IMR-90 (cell line): ENCODE results near the gene GPR33. TPM values are rescaled to one million over a fixed set of nuclear protein-coding genes. Genes with fewer than 3 reads are reported as not detected.

ENCODE experiments used
- ATAC-seq: fragments of 200-7000 bp; cut with Tn5 transposase; 2 replicates; pipeline ENCODE4 v1.9.1; 2020; ENCODE audit warnings: low read depth, mild to moderate bottlenecking, moderate library complexity
- BruUV-seq: library from RNA; stranded (reverse); fragments of 400-500 nt; replicated peaks from 2 replicates; lab custom pipeline; 2021; lab: Mats Ljungman, UMichigan
- CTCF ChIA-PET: fragments of 300-600 bp; formaldehyde crosslinking; extraction: SDS; loops from one replicate; lab custom pipeline; 2021; ENCODE audit warnings: antibody characterized with exemption; lab: Yijun Ruan, JAX
- POLR2A ChIA-PET: fragments of 300-600 bp; sonication (Branson Sonifier 250); formaldehyde crosslinking; loops from one replicate; lab custom pipeline; 2022; ENCODE audit warnings: antibody characterized with exemption; ENCODE audit not compliant: unreplicated experiment; lab: Charles Lee
- DNase-seq: peaks from one replicate; pipeline ENCODE4 v3.0.0; 2013
- H2AFZ ChIP-seq: replicated peaks from 2 replicates; pipeline ENCODE3; 2013; ENCODE audit warnings: low read length, mild to moderate bottlenecking; ENCODE audit not compliant: poor library complexity
- H2AK5ac ChIP-seq: 2 replicates; pipeline ENCODE4 v1.6.1; 2013; ENCODE audit warnings: low read depth, low read length, inconsistent platforms
- H2AK9ac ChIP-seq: replicated peaks from 2 replicates; pipeline ENCODE3; 2013; ENCODE audit warnings: mild to moderate bottlenecking, low read depth, low read length, moderate library complexity; ENCODE audit not compliant: poor library complexity
- H2BK120ac ChIP-seq: 2 replicates; pipeline ENCODE4 v1.6.1; 2013; ENCODE audit warnings: low read depth, low read length, inconsistent platforms
- H2BK15ac ChIP-seq: 3 replicates; pipeline ENCODE4 v1.6.1; 2013; ENCODE audit warnings: low read depth, low read length, inconsistent platforms
- H2BK20ac ChIP-seq: 2 replicates; pipeline ENCODE4 v1.6.1; 2013; ENCODE audit warnings: low read depth, mild to moderate bottlenecking, inconsistent platforms, low read length, moderate library complexity
- H2BK5ac ChIP-seq: 2 replicates; pipeline ENCODE4 v1.6.1; 2013; ENCODE audit warnings: mild to moderate bottlenecking, low read depth, low read length, inconsistent platforms; ENCODE audit not compliant: poor library complexity, severe bottlenecking
- H3K14ac ChIP-seq: replicated peaks from 2 replicates; pipeline ENCODE4 v1.6.1; 2013; ENCODE audit warnings: low read depth, low read length, inconsistent platforms
- H3K18ac ChIP-seq: 2 replicates; pipeline ENCODE4 v1.6.1; 2013; ENCODE audit warnings: low read depth, low read length, control low read depth
- H3K23ac ChIP-seq: 2 replicates; pipeline ENCODE4 v1.6.1; 2013; ENCODE audit warnings: low read depth, low read length, inconsistent platforms
- H3K27ac ChIP-seq: 2 replicates; pipeline ENCODE4 v1.5.1; 2013; ENCODE audit warnings: mild to moderate bottlenecking, control low read depth, low read length; ENCODE audit not compliant: insufficient read depth
- H3K27me3 ChIP-seq: 2 replicates; pipeline ENCODE4 v1.6.1; 2013; ENCODE audit warnings: low read length; ENCODE audit not compliant: control insufficient read depth, insufficient read depth
- H3K36me3 ChIP-seq: 2 replicates; pipeline ENCODE4 v1.6.1; 2013; ENCODE audit warnings: low read length, mixed read lengths; ENCODE audit not compliant: control insufficient read depth, insufficient read depth
- H3K4ac ChIP-seq: 2 replicates; pipeline ENCODE4 v1.6.1; 2013; ENCODE audit warnings: low read depth, low read length, inconsistent platforms
- H3K4me1 ChIP-seq: 2 replicates; pipeline ENCODE4 v1.6.1; 2013; ENCODE audit warnings: low read length, mixed read lengths; ENCODE audit not compliant: control insufficient read depth, insufficient read depth
- H3K4me2 ChIP-seq: 2 replicates; pipeline ENCODE4 v1.6.1; 2013; ENCODE audit warnings: low read depth, mild to moderate bottlenecking, control low read depth, low read length, moderate library complexity
- H3K4me3 ChIP-seq: 2 replicates; pipeline ENCODE4 v1.5.1; 2013; ENCODE audit warnings: low read depth, mild to moderate bottlenecking, control low read depth, low read length, moderate library complexity; ENCODE audit not compliant: insufficient read depth
- H3K56ac ChIP-seq: 2 replicates; pipeline ENCODE4 v1.6.1; 2013; ENCODE audit warnings: low read length, inconsistent platforms; ENCODE audit not compliant: insufficient read depth; ENCODE audit errors: extremely low read depth
- H3K79me1 ChIP-seq, 2 experiments: 2 replicates each; pipeline ENCODE4 v1.6.1; 2013; ENCODE audit warnings: low read length in 2 of 2, inconsistent platforms in 1 of 2, low read depth in 1 of 2
- H3K9ac ChIP-seq: 2 replicates; pipeline ENCODE4 v1.6.1; 2013; ENCODE audit warnings: low read depth, low read length, control low read depth
- H3K9me1 ChIP-seq: 2 replicates; pipeline ENCODE4 v1.6.1; 2013; ENCODE audit warnings: low read length, inconsistent platforms; ENCODE audit not compliant: insufficient read depth
- H3K9me3 ChIP-seq: 2 replicates; pipeline ENCODE4 v1.6.1; 2013; ENCODE audit warnings: low read length; ENCODE audit not compliant: control insufficient read depth, insufficient read depth
- H4K20me1 ChIP-seq: 2 replicates; pipeline ENCODE4 v1.6.1; 2013; ENCODE audit warnings: low read length, inconsistent platforms; ENCODE audit not compliant: insufficient read depth
- H4K5ac ChIP-seq: 2 replicates; pipeline ENCODE4 v1.6.1; 2013; ENCODE audit warnings: mild to moderate bottlenecking, low read depth, low read length, control low read depth
- H4K8ac ChIP-seq, 2 experiments: 2 replicates each; pipeline ENCODE4 v1.6.1; 2013; ENCODE audit warnings: low read depth in 2 of 2, low read length in 2 of 2, control low read depth in 1 of 2, inconsistent platforms in 1 of 2
- H4K91ac ChIP-seq: 2 replicates; pipeline ENCODE4 v1.6.1; 2013; ENCODE audit warnings: low read depth, low read length, inconsistent platforms; ENCODE audit not compliant: insufficient read depth
- BHLHE40 ChIP-seq: fragments of 150-350 bp; IDR thresholded peaks from 2 replicates; pipeline ENCODE4 v1.6.1; 2016; ENCODE audit warnings: mild to moderate bottlenecking, low read depth, low read length
- CEBPB ChIP-seq: IDR thresholded peaks from 2 replicates; pipeline ENCODE4 v1.6.1; 2012; ENCODE audit warnings: low read depth, low read length, improper control_type of control experiment
- CHD1 ChIP-seq: IDR thresholded peaks from 2 replicates; pipeline ENCODE4 v1.6.1; 2012; ENCODE audit warnings: low read depth, low read length, improper control_type of control experiment
- FOS ChIP-seq: fragments of 150-350 bp; IDR thresholded peaks from 2 replicates; pipeline ENCODE4 v1.6.1; 2016; ENCODE audit warnings: low read depth, low read length
- MAFK ChIP-seq: IDR thresholded peaks from 2 replicates; pipeline ENCODE4 v1.6.1; 2012; ENCODE audit warnings: low read depth, low read length, improper control_type of control experiment
- MAZ ChIP-seq: IDR thresholded peaks from 2 replicates; pipeline ENCODE4 v1.6.1; 2012; ENCODE audit warnings: low read depth, mild to moderate bottlenecking, low read length, improper control_type of control experiment, moderate library complexity, borderline replicate concordance
- MXI1 ChIP-seq: IDR thresholded peaks from 2 replicates; pipeline ENCODE4 v1.6.1; 2012; ENCODE audit warnings: low read depth, mild to moderate bottlenecking, low read length, moderate library complexity, borderline replicate concordance
- NFE2L2 ChIP-seq: fragments of 150-350 bp; IDR thresholded peaks from 2 replicates; pipeline ENCODE4 v1.6.1; 2016; ENCODE audit warnings: low read depth, mild to moderate bottlenecking, low read length
- POLR2A ChIP-seq: IDR thresholded peaks from 2 replicates; pipeline ENCODE4 v1.6.1; 2012; ENCODE audit warnings: mild to moderate bottlenecking, low read depth, low read length
- RAD21 ChIP-seq: IDR thresholded peaks from 2 replicates; pipeline ENCODE4 v1.6.1; 2012; ENCODE audit warnings: low read length, improper control_type of control experiment
- RCOR1 ChIP-seq: IDR thresholded peaks from 2 replicates; pipeline ENCODE4 v1.6.1; 2012; ENCODE audit warnings: mild to moderate bottlenecking, low read length, improper control_type of control experiment; ENCODE audit not compliant: insufficient replicate concordance
- RFX5 ChIP-seq: IDR thresholded peaks from 2 replicates; pipeline ENCODE4 v1.8.0; 2012; ENCODE audit warnings: low read depth, mild to moderate bottlenecking, low read length, moderate library complexity
- SMC3 ChIP-seq: fragments of 150-350 bp; IDR thresholded peaks from 2 replicates; pipeline ENCODE4 v1.6.1; 2016; ENCODE audit warnings: low read depth, mild to moderate bottlenecking, antibody characterized with exemption, low read length, moderate library complexity
- WGBS, 2 experiments: methylation state at CpG; one replicate each; pipeline versions ENCODE4 v1.1.5 to v1.1.7; 2013; ENCODE audit warnings: missing lambda C conversion rate in 2 of 2; ENCODE audit not compliant: insufficient read length in 1 of 2; ENCODE audit errors: extremely low coverage in 2 of 2; 5-methylcytosine and 5-hydroxymethylcytosine counted together
- dilution Hi-C: fragments of 300-500 bp; cut with HindIII; formaldehyde crosslinking; loops from one replicate; pipeline ENCODE4 v1.14.3; 2018; ENCODE audit warnings: low sequenced_read_pairs; ENCODE audit not compliant: unreplicated experiment
- in situ Hi-C: fragments of 300-500 bp; cut with MboI; formaldehyde crosslinking; loops from 3 replicates; pipeline ENCODE4 v1.14.3; 2019; ENCODE audit warnings: low sequenced_read_pairs, inconsistent platforms, mixed read lengths
- intact Hi-C: fragments of 100-400 bp; cut with micrococcal nuclease; formaldehyde crosslinking; loops from 2 replicates; pipeline ENCODE4 v1.10.0; 2022
- polyA plus RNA-seq, 3 experiments: library from polyadenylated mRNA; depleted of rRNA; stranded (reverse); fragments of >200 nt; gene quantifications; 2 replicates each; pipeline ENCODE4 v1.2.3, GENCODE V29; 2012; ENCODE audit warnings: low replicate concordance in 1 of 3
- total RNA-seq: library from RNA; depleted of rRNA; stranded (reverse); fragments of >200 nt; gene quantifications from 2 replicates; pipeline ENCODE4 v1.2.3, GENCODE V29; 2012
- TF ChIP-seq, protein P1 (sequence below): fragments of 150-350 bp; IDR thresholded peaks from 2 replicates; pipeline ENCODE4 v1.6.1; 2016; ENCODE audit warnings: low read depth, mild to moderate bottlenecking, low read length, moderate library complexity, borderline replicate concordance
- TF ChIP-seq, protein P2 (sequence below): fragments of 150-350 bp; IDR thresholded peaks from 2 replicates; pipeline ENCODE4 v1.6.1; 2017; ENCODE audit warnings: mild to moderate bottlenecking, antibody characterized with exemption, low read length, low read depth
- TF ChIP-seq, protein P3 (sequence below): conservative IDR thresholded peaks from 2 replicates; pipeline ENCODE4 v1.5.1; 2012; ENCODE audit warnings: mild to moderate bottlenecking, low read depth, low read length, improper control_type of control experiment

Gene GPR33
- total and polyA plus RNA-seq, 2 of the 4 experiments (the other 2 are of a cell fraction): not detected

DNA sequence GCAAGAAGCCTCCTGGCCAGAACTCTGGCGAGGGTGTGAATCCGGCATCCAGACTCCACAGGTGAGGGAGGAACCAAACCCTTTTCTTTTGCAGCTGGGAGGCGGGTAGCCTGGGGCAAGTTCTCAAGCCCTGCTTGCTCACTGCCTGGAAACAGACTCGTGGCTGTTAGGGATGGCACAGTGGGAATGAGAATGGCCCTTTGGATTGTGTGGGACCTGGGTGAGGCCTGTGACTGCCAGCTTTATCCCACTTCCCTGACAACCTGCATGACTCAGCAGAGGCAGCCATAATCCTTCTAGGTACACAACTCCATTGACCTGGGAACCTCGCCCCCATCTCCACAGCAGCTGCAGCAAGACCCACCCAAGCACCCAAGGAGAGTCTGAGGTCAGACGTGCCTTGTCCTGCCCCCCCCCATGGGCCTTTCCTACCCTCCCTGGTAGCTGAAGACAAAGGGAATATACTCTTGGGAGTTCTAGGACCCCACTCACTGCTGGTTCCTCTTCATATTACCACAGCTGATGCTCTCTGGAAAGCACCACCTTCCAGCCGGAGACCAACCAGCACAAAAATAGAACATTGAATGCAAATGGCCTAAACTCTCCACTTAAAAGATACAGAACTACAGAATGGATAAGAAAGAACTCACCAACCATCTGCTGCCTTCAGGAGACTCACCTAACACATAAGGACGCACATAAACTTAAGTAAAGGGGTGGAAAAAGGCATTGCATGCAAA is 5.1 kb upstream of the GPR33 start:
- Histone ChIP-seq H3K9me1 (no peaks in the 10 kb centered on the region), H2AK5ac (no peak overlapping the region), H3K9ac (no peak overlapping the region), H3K36me3 (no peaks in the 10 kb centered on the region), H4K8ac (no peak overlapping the region), H3K4me1 (no peaks in the 10 kb centered on the region), H3K4me3 (no peak overlapping the region), H2AFZ (no peak overlapping the region), H3K79me1 (no peaks in the 10 kb centered on the region), H3K23ac (no peak overlapping the region), H3K27me3 (peaks cover 2% of the 10 kb centered on the region), H2BK120ac (no peak overlapping the region), H2BK15ac (no peak overlapping the region), H3K4me2 (no peak overlapping the region), H3K18ac (no peak overlapping the region), H3K4ac (no peak overlapping the region), H4K20me1 (no peaks in the 10 kb centered on the region), H3K9me3 (no peaks in the 10 kb centered on the region), H4K5ac (no peak overlapping the region), H2BK20ac (no peak overlapping the region), H3K14ac (no peak overlapping the region), H2BK5ac (no peak overlapping the region), H4K91ac (no peak overlapping the region), H3K27ac (no peak overlapping the region), H2AK9ac (no peak overlapping the region), H3K56ac (no peak overlapping the region)
- ChIA-PET CTCF (interaction anchor here (0.5 kb wide), 1 partner anchor 279 kb away, joined by 3 read pairs; no protein-coding TSS in a partner anchor), POLR2A (interaction anchor here (0.7 kb wide), 1 partner anchor 24 kb away, joined by 3 read pairs; no protein-coding TSS in a partner anchor)
- intact Hi-C loops: no loop called here
- WGBS, 2 experiments: no CpG with 5 or more reads among the region's 8 CpGs
- no TSS peak for BruUV-seq
- in situ Hi-C loops: no loop called here
- dilution Hi-C loops: no loop called here
- TF ChIP-seq RFX5 (no peak), SMC3 (no peak), MAFK (no peak), CEBPB (no peak), NFE2L2 (no peak), BHLHE40 (no peak), POLR2A (no peak), MXI1 (no peak), MAZ (no peak), CHD1 (no peak), RAD21 (no peak), RCOR1 (no peak), FOS (no peak)
- TF ChIP-seq, protein P1, sequence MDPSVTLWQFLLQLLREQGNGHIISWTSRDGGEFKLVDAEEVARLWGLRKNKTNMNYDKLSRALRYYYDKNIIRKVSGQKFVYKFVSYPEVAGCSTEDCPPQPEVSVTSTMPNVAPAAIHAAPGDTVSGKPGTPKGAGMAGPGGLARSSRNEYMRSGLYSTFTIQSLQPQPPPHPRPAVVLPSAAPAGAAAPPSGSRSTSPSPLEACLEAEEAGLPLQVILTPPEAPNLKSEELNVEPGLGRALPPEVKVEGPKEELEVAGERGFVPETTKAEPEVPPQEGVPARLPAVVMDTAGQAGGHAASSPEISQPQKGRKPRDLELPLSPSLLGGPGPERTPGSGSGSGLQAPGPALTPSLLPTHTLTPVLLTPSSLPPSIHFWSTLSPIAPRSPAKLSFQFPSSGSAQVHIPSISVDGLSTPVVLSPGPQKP: no peak
- TF ChIP-seq, protein P2, sequence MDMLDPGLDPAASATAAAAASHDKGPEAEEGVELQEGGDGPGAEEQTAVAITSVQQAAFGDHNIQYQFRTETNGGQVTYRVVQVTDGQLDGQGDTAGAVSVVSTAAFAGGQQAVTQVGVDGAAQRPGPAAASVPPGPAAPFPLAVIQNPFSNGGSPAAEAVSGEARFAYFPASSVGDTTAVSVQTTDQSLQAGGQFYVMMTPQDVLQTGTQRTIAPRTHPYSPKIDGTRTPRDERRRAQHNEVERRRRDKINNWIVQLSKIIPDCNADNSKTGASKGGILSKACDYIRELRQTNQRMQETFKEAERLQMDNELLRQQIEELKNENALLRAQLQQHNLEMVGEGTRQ: no peak
- TF ChIP-seq, protein P3, sequence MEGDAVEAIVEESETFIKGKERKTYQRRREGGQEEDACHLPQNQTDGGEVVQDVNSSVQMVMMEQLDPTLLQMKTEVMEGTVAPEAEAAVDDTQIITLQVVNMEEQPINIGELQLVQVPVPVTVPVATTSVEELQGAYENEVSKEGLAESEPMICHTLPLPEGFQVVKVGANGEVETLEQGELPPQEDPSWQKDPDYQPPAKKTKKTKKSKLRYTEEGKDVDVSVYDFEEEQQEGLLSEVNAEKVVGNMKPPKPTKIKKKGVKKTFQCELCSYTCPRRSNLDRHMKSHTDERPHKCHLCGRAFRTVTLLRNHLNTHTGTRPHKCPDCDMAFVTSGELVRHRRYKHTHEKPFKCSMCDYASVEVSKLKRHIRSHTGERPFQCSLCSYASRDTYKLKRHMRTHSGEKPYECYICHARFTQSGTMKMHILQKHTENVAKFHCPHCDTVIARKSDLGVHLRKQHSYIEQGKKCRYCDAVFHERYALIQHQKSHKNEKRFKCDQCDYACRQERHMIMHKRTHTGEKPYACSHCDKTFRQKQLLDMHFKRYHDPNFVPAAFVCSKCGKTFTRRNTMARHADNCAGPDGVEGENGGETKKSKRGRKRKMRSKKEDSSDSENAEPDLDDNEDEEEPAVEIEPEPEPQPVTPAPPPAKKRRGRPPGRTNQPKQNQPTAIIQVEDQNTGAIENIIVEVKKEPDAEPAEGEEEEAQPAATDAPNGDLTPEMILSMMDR: no peak
- DNase-seq (no peak), ATAC-seq (no peak)
